Panc1 (cell line): ENCODE results near the gene SLC49A3. TPM values are rescaled to one million over a fixed set of nuclear protein-coding genes. Genes with fewer than 3 reads are reported as not detected.

Experiments
- ATAC-seq: fragments of 200-7000 bp; cut with Tn5 transposase; 2 replicates; pipeline ENCODE4 v1.9.1; 2020; ENCODE audit warnings: mild to moderate bottlenecking, moderate library complexity
- BruUV-seq: library from RNA; stranded (reverse); fragments of 400-500 nt; replicated peaks from 2 replicates; lab custom pipeline; 2021; lab: Mats Ljungman, UMichigan
- CTCF ChIA-PET: fragments of 300-600 bp; sonication (Branson Sonifier 250); formaldehyde crosslinking; loops from one replicate; lab custom pipeline; 2022; ENCODE audit warnings: antibody characterized with exemption; lab: Charles Lee
- POLR2A ChIA-PET: fragments of 300-600 bp; sonication (Branson Sonifier 250); formaldehyde crosslinking; loops from one replicate; lab custom pipeline; 2022; ENCODE audit warnings: antibody characterized with exemption; lab: Charles Lee
- DNase-seq: peaks from one replicate; pipeline ENCODE4 v3.0.0-alpha.2; 2010; ENCODE audit warnings: low read depth, low spot score
- H3K27ac ChIP-seq: 2 replicates; pipeline ENCODE4 v1.5.1; 2011; ENCODE audit warnings: mild to moderate bottlenecking, low read length, inconsistent platforms
- H3K27me3 ChIP-seq: fragments of 200-500 bp; sonication (Bioruptor generic); 2 replicates; pipeline ENCODE4 v1.6.0; 2014; ENCODE audit warnings: low read length, inconsistent platforms; ENCODE audit not compliant: control insufficient read depth, insufficient read depth
- H3K36me3 ChIP-seq: fragments of 200-500 bp; sonication (Bioruptor generic); 2 replicates; pipeline ENCODE4 v1.5.1; 2014; ENCODE audit warnings: inconsistent platforms, mild to moderate bottlenecking, low read length, moderate library complexity; ENCODE audit not compliant: control insufficient read depth, insufficient read depth
- H3K4me1 ChIP-seq: 2 replicates; pipeline ENCODE4 v1.5.1; 2011; ENCODE audit warnings: inconsistent platforms, mild to moderate bottlenecking, low read length, moderate library complexity; ENCODE audit not compliant: control insufficient read depth, insufficient read depth
- H3K4me3 ChIP-seq, 2 experiments: 2 replicates each; pipeline ENCODE4 v1.5.1; 2011 to 2012; ENCODE audit warnings: low read depth in 2 of 2, low read length in 2 of 2, mild to moderate bottlenecking in 2 of 2, inconsistent platforms in 1 of 2, moderate library complexity in 1 of 2
- H3K9me3 ChIP-seq: fragments of 200-500 bp; sonication (Bioruptor generic); 2 replicates; pipeline ENCODE4 v1.5.1; 2014; ENCODE audit warnings: low read depth, mild to moderate bottlenecking, inconsistent platforms, low read length, moderate library complexity; ENCODE audit not compliant: control insufficient read depth, insufficient read depth
- POLR2AphosphoS5 ChIP-seq: IDR thresholded peaks from 2 replicates; pipeline ENCODE4 v1.6.1; 2012; ENCODE audit warnings: mild to moderate bottlenecking, low read depth, low read length, moderate library complexity
- SIN3A ChIP-seq: IDR thresholded peaks from 2 replicates; pipeline ENCODE4 v1.6.1; 2012; ENCODE audit warnings: low read depth, mild to moderate bottlenecking, low read length, moderate library complexity, borderline replicate concordance; ENCODE audit not compliant: insufficient read depth
- TCF7L2 ChIP-seq: IDR thresholded peaks from 2 replicates; pipeline ENCODE4 v1.6.1; 2011; ENCODE audit warnings: mild to moderate bottlenecking, low read depth, low read length, inconsistent platforms
- in situ Hi-C: cut with HindIII; loops from 2 replicates; pipeline ENCODE4 v1.10.0; 2016; ENCODE audit warnings: low sequenced_read_pairs, low pct_unique_long_range_greater_than_20kb
- intact Hi-C: fragments of 100-400 bp; cut with micrococcal nuclease; formaldehyde crosslinking; loops from one replicate; pipeline ENCODE4 v1.10.0; 2022; ENCODE audit not compliant: unreplicated experiment
- total RNA-seq: library from RNA; stranded (reverse); gene quantifications from one replicate; pipeline ENCODE4 v1.2.1, GENCODE V29; 2021; ENCODE audit not compliant: unreplicated experiment
- TF ChIP-seq, protein P1 (sequence below), 2 experiments: IDR thresholded peaks; 2 replicates each; pipeline ENCODE4 v1.6.1; 2011 to 2012; ENCODE audit warnings: low read depth in 2 of 2, control low read depth in 1 of 2, low read length in 1 of 2, mild to moderate bottlenecking in 1 of 2, moderate library complexity in 1 of 2; ENCODE audit not compliant: insufficient read depth in 1 of 2
- TF ChIP-seq, protein P2 (sequence below): fragments of 450-650 bp; IDR thresholded peaks from 2 replicates; pipeline ENCODE4 v1.5.1; 2017; ENCODE audit warnings: mild to moderate bottlenecking

The SLC49A3 gene
- total RNA-seq, 1 experiment from 2014 or later = 0.62 TPM

DNA sequence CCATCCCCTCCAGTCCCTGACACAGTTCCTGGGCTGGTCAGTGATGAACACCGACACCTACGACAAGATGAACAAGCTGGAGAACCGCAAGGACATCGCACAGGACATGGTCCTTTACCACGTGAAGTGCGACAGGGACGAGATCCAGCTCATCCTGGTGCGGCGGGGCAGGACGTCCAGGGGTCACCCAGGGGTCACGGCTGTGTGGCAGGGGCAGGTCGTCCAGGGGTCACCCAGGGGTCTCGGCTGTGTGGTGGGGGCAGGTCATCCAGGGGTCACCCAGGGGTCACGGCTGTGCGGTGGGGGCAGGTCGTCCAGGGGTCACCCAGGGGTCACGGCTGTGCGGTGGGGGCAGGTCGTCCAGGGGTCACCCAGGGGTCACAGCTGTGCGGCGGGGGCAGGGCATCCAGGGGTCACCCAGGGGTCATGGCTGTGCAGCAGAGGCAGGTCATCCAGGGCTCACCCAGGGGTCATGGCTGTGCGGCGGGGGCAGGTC is 31.6 kb downstream of the SLC49A3 start:
- H3K9me3 ChIP-seq = no peaks in the 10 kb centered on the region
- ChIA-PET POLR2A (no interaction called here), CTCF (no interaction called here)
- ATAC-seq = no peak
- no peaks in the 10 kb centered on the region for H3K36me3 ChIP-seq
- TF ChIP-seq, protein P1, sequence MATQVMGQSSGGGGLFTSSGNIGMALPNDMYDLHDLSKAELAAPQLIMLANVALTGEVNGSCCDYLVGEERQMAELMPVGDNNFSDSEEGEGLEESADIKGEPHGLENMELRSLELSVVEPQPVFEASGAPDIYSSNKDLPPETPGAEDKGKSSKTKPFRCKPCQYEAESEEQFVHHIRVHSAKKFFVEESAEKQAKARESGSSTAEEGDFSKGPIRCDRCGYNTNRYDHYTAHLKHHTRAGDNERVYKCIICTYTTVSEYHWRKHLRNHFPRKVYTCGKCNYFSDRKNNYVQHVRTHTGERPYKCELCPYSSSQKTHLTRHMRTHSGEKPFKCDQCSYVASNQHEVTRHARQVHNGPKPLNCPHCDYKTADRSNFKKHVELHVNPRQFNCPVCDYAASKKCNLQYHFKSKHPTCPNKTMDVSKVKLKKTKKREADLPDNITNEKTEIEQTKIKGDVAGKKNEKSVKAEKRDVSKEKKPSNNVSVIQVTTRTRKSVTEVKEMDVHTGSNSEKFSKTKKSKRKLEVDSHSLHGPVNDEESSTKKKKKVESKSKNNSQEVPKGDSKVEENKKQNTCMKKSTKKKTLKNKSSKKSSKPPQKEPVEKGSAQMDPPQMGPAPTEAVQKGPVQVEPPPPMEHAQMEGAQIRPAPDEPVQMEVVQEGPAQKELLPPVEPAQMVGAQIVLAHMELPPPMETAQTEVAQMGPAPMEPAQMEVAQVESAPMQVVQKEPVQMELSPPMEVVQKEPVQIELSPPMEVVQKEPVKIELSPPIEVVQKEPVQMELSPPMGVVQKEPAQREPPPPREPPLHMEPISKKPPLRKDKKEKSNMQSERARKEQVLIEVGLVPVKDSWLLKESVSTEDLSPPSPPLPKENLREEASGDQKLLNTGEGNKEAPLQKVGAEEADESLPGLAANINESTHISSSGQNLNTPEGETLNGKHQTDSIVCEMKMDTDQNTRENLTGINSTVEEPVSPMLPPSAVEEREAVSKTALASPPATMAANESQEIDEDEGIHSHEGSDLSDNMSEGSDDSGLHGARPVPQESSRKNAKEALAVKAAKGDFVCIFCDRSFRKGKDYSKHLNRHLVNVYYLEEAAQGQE (IDR thresholded peaks at IDR 0.05; ENCODE audit: insufficient read depth in 1 of 2, low read depth in 2 of 2, low read length in 1 of 2) = no peak
- TF ChIP-seq TCF7L2 (no peak), SIN3A (no peak), POLR2AphosphoS5 (no peak)
- TF ChIP-seq, protein P2, sequence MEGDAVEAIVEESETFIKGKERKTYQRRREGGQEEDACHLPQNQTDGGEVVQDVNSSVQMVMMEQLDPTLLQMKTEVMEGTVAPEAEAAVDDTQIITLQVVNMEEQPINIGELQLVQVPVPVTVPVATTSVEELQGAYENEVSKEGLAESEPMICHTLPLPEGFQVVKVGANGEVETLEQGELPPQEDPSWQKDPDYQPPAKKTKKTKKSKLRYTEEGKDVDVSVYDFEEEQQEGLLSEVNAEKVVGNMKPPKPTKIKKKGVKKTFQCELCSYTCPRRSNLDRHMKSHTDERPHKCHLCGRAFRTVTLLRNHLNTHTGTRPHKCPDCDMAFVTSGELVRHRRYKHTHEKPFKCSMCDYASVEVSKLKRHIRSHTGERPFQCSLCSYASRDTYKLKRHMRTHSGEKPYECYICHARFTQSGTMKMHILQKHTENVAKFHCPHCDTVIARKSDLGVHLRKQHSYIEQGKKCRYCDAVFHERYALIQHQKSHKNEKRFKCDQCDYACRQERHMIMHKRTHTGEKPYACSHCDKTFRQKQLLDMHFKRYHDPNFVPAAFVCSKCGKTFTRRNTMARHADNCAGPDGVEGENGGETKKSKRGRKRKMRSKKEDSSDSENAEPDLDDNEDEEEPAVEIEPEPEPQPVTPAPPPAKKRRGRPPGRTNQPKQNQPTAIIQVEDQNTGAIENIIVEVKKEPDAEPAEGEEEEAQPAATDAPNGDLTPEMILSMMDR = no peak
- H3K27me3 ChIP-seq = no peaks in the 10 kb centered on the region
- in situ Hi-C loops = no loop called here
- DNase-seq = no peak
- intact Hi-C loops = no loop called here
- no peak overlapping the region for H3K4me3 ChIP-seq
- H3K27ac ChIP-seq = no peak overlapping the region
- no TSS peak for BruUV-seq
- H3K4me1 ChIP-seq = no peaks in the 10 kb centered on the region

DNA sequence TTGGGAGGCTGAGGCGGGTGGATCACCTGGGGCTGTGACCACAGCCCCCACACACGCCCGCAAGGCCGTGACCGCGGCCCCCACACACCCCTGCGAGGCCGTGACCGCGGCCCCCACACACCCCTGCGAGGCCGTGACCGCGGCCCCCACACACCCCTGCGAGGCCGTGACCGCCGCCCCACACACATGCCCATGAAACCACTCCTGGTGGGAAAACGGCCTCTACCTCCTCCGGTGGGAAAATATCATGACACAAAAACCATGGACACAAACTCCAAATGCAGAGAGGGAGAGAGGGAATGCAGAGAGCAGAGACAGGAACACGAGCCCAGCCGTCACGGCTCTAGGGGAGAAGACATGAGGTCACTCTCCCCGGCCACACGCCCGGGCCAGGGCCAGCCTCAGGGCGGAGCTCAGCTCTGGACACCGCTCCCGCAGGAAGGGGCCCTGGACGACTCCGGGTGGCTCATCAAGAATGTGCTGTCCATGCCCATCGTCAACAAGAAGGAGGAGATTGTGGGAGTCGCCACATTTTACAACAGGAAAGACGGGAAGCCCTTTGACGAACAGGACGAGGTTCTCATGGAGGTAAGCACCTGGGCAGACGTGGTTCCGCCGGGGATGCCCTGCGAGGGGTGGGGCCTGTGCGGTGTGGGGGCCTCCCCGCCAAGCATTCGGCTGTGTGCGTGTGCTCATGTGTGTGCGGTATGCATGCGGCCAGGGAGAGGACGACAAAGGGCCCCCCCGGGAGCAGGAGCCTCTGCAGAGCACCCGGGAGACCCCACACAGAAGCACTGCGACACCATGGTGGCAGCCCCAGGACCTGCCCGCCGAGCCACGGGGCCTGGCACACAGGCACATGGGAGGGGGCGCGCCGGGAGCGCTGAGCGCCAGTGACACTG is 32.3 kb downstream of the SLC49A3 start:
- Histone ChIP-seq H3K4me3 (no peak overlapping the region), H3K27ac (no peak overlapping the region), H3K9me3 (no peaks in the 10 kb centered on the region), H3K27me3 (no peaks in the 10 kb centered on the region), H3K36me3 (no peaks in the 10 kb centered on the region), H3K4me1 (no peaks in the 10 kb centered on the region)
- intact Hi-C loops (no loop called here), in situ Hi-C loops (no loop called here)
- ATAC-seq (no peak), DNase-seq (no peak)
- TF ChIP-seq, protein P1 (IDR thresholded peaks at IDR 0.05; ENCODE audit: insufficient read depth in 1 of 2, low read depth in 2 of 2, low read length in 1 of 2) = no peak
- TF ChIP-seq TCF7L2 (no peak), POLR2AphosphoS5 (no peak), SIN3A (no peak)
- ChIA-PET POLR2A (no interaction called here), CTCF (no interaction called here)
- no TSS peak for BruUV-seq
